Naive thymus-derived CD4-positive, alpha-beta T cell (primary cell): ENCODE results near the gene ANAPC2. TPM values are rescaled to one million over a fixed set of nuclear protein-coding genes. Genes with fewer than 3 reads are reported as not detected.

Experiments
- ATAC-seq: fragments of 150-1000 bp; cut with Tn5 transposase; 2 replicates; pipeline ENCODE4 v1.10.0; 2021; ENCODE audit warnings: mild to moderate bottlenecking, moderate library complexity
- CTCF ChIA-PET: fragments of 350-600 bp; sonication (Branson Sonifier 250); formaldehyde crosslinking; loops from one replicate; lab custom pipeline; 2021; ENCODE audit warnings: antibody characterized with exemption; lab: Charles Lee
- POLR2A ChIA-PET: fragments of 350-600 bp; sonication (Branson Sonifier 250); formaldehyde crosslinking; loops from one replicate; lab custom pipeline; 2021; ENCODE audit warnings: antibody characterized with exemption, inconsistent platforms; lab: Charles Lee
- DNase-seq, 9 donors: peaks; one replicate each; pipeline versions ENCODE4 v3.0.0 to v3.0.0-alpha.2; 2020 to 2022; ENCODE audit warnings: mixed read lengths in 1 of 9
- H3K27ac ChIP-seq: one replicate; pipeline ENCODE4 v1.7.0; 2013; ENCODE audit warnings: mild to moderate bottlenecking, low read depth, low read length, moderate library complexity
- H3K27me3 ChIP-seq, 2 donors: one replicate each; pipeline ENCODE4 v1.7.0; 2013; ENCODE audit warnings: low read length in 2 of 2, mild to moderate bottlenecking in 2 of 2, moderate library complexity in 2 of 2; ENCODE audit not compliant: control insufficient read depth in 2 of 2, insufficient read depth in 2 of 2
- H3K36me3 ChIP-seq, 3 experiments: 1 replicate in 2 of 3; 2 replicates in 1 of 3; pipeline ENCODE4 v1.7.0; 2013; ENCODE audit warnings: low read length in 3 of 3, mild to moderate bottlenecking in 3 of 3, moderate library complexity in 1 of 3; ENCODE audit not compliant: insufficient read depth in 3 of 3, control insufficient read depth in 2 of 3
- H3K4me1 ChIP-seq, 2 donors: one replicate each; pipeline ENCODE4 v1.7.0; 2013; ENCODE audit warnings: low read length in 2 of 2, mild to moderate bottlenecking in 2 of 2, moderate library complexity in 1 of 2; ENCODE audit not compliant: control insufficient read depth in 2 of 2, insufficient read depth in 2 of 2
- H3K4me3 ChIP-seq: 2 replicates; pipeline ENCODE4 v1.7.0; 2013; ENCODE audit warnings: mild to moderate bottlenecking, low read length
- H3K9me3 ChIP-seq, 3 experiments: 1 replicate in 2 of 3; 2 replicates in 1 of 3; pipeline ENCODE4 v1.7.0; 2013; ENCODE audit warnings: low read length in 3 of 3; ENCODE audit not compliant: control insufficient read depth in 2 of 3
- H3K27ac Mint-ChIP-seq, 9 donors: one replicate each; pipeline ENCODE4 v1.8.0; 2020 to 2022; ENCODE audit warnings: mixed read lengths in 9 of 9, mild to moderate bottlenecking in 8 of 9, moderate library complexity in 5 of 9, inconsistent platforms in 2 of 9
- H3K27me3 Mint-ChIP-seq, 5 donors: one replicate each; pipeline ENCODE4 v1.8.0; 2021 to 2022; ENCODE audit warnings: mixed read lengths in 5 of 5, mild to moderate bottlenecking in 1 of 5
- H3K36me3 Mint-ChIP-seq, 5 donors: one replicate each; pipeline ENCODE4 v1.8.0; 2020 to 2022; ENCODE audit warnings: mixed read lengths in 5 of 5, mild to moderate bottlenecking in 3 of 5, inconsistent platforms in 1 of 5
- H3K4me1 Mint-ChIP-seq, 7 donors: one replicate each; pipeline ENCODE4 v1.8.0; 2020 to 2022; ENCODE audit warnings: mixed read lengths in 7 of 7, mild to moderate bottlenecking in 3 of 7, inconsistent platforms in 1 of 7
- H3K4me3 Mint-ChIP-seq, 10 donors: one replicate each; pipeline ENCODE4 v1.8.0; 2020 to 2022; ENCODE audit warnings: mild to moderate bottlenecking in 10 of 10, mixed read lengths in 10 of 10, moderate library complexity in 6 of 10, inconsistent platforms in 2 of 10
- H3K9me3 Mint-ChIP-seq, 11 donors: one replicate each; pipeline ENCODE4 v1.8.0; 2020 to 2022; ENCODE audit warnings: mixed read lengths in 11 of 11, mild to moderate bottlenecking in 4 of 11, inconsistent platforms in 1 of 11, moderate library complexity in 1 of 11
- intact Hi-C, 2 donors: fragments of 100-400 bp; cut with micrococcal nuclease; formaldehyde crosslinking; loops; one replicate each; pipeline ENCODE4 v1.15.1; 2023
- polyA plus RNA-seq, 2 donors: library from polyadenylated mRNA; unstranded; fragments of 300-500 nt; fragmentation: Illumina TruSeq; gene quantifications; one replicate each; pipeline ENCODE4 v1.2.3, GENCODE V29; 2021
- total RNA-seq, 6 experiments: library from RNA in 5 of 6; stranded (reverse) in 5 of 6; gene quantifications; 1 replicate in 5 of 6; 2 replicates in 1 of 6; pipeline ENCODE4 v1.2.3 and lab custom pipeline; 2021 to 2026

ANAPC2 gene
- total and polyA plus RNA-seq, 7 experiments from 2014 or later: 7.4 to 147 (median 131) TPM

DNA sequence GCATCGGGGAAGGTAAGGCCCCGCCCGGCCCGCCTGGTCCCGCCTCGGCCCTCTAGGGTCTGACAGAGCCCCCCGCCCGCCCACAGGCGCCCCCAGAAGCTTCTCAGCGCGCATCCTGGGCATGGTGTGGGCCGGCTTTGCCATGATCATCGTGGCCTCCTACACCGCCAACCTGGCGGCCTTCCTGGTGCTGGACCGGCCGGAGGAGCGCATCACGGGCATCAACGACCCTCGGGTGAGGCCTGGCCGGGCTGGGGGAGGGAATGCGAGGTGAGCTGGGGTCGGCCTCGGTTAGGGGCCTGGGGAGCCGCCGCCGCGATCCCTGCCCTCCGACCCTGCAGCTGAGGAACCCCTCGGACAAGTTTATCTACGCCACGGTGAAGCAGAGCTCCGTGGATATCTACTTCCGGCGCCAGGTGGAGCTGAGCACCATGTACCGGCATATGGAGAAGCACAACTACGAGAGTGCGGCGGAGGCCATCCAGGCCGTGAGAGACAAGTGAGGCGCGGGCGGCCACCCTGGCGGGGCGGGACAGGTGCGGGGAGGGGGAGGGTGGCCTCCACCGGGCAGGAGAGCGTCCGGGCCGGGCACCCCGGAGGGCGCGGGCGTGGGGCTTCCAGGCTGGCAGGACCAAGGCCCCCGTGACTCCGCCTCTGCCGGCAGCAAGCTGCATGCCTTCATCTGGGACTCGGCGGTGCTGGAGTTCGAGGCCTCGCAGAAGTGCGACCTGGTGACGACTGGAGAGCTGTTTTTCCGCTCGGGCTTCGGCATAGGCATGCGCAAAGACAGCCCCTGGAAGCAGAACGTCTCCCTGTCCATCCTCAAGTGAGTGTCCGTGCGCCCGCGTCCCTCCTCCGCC, 25.6 kb downstream of the ANAPC2 start:
- Histone ChIP-seq H3K4me3 (no peak overlapping the region), H3K4me1 (no peaks in the 10 kb centered on the region), H3K9me3 (no peaks in the 10 kb centered on the region), H3K27me3 (peaks cover 4 to 21% of the 10 kb centered on the region in 2 donors), H3K36me3 (no peaks in the 10 kb centered on the region), H3K27ac (no peak overlapping the region)
- DNase-seq: no peak
- Mint-ChIP-seq H3K9me3 (peaks cover 0 to 2% (median 0%) of the 10 kb centered on the region in 11 donors), H3K27me3 (peaks cover 28 to 60% (median 34%) of the 10 kb centered on the region in 5 donors), H3K36me3 (no peaks in the 10 kb centered on the region), H3K4me1 (peaks cover under 1 to 15% (median 10%) of the 10 kb centered on the region in 7 donors), H3K27ac (no peak overlapping the region), H3K4me3 (peak overlapping the region in 2 of 10 donors; percentile 38 to 60)
- POLR2A ChIA-PET: interaction anchor here (1.0 kb wide), 1 partner anchor 61 kb away, joined by 3 read pairs; no protein-coding TSS in a partner anchor
- intact Hi-C loops: no loop called here
- CTCF ChIA-PET: no interaction called here
- peak; percentile 53 for ATAC-seq

DNA sequence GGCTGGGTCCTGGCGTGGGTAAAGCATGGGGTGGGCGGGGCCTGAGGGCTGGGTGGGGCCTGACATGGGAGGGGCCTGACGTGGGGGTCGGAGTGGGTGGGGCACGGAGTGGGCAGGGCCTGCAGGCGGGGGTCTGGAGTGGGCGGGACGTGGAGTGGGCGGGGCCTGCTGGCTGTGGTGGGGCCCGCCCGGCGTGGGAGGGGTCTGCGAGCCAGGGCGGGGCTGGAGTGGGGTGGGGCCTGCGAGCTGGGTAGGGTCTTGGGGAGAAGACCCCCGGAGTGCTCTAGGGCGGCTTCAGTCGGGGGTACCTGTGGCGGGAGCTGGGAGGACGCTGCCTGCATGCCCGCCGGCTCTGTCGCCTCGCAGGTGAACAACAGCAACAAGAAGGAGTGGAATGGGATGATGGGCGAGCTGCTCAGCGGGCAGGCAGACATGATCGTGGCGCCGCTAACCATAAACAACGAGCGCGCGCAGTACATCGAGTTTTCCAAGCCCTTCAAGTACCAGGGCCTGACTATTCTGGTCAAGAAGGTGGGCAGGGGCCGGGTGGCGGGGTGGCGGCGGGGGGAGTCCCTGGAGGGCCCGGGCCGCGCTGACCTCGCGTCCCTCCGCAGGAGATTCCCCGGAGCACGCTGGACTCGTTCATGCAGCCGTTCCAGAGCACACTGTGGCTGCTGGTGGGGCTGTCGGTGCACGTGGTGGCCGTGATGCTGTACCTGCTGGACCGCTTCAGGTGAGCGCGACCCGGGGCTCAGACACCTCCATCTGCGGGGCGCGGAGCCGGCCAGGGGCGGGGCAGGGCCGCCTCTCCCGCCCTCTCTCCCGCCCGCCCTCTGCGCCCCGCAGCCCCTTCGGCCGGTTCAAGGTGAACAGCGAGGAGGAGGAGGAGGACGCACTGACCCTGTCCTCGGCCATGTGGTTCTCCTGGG, 26.5 kb downstream of the ANAPC2 start:
- H3K36me3 Mint-ChIP-seq: no peaks in the 10 kb centered on the region
- CTCF ChIA-PET: no interaction called here

GRCh38 chr9:137160716-137161557, 27.4 kb downstream of the ANAPC2 start:
- Histone ChIP-seq H3K27me3 (peaks cover 4 to 32% of the 10 kb centered on the region in 2 donors), H3K4me1 (peaks cover 0 to 16% of the 10 kb centered on the region in 2 donors), H3K9me3 (no peaks in the 10 kb centered on the region), H3K36me3 (no peaks in the 10 kb centered on the region), H3K27ac (no peak overlapping the region), H3K4me3 (no peak overlapping the region)
- no peak overlapping the region for H3K4me3 Mint-ChIP-seq
- intact Hi-C loops: no loop called here
- H3K4me1 Mint-ChIP-seq: peaks cover 5 to 19% (median 13%) of the 10 kb centered on the region in 7 donors
- ATAC-seq (no peak), DNase-seq (no peak)
- POLR2A ChIA-PET: no interaction called here
- peaks cover 0 to 3% (median 0%) of the 10 kb centered on the region in 11 donors for H3K9me3 Mint-ChIP-seq
- H3K36me3 Mint-ChIP-seq: no peaks in the 10 kb centered on the region
- H3K27me3 Mint-ChIP-seq: peaks cover 30 to 55% (median 35%) of the 10 kb centered on the region in 5 donors
- CTCF ChIA-PET: no interaction called here
- H3K27ac Mint-ChIP-seq: no peak overlapping the region

More for the DNA sequence above, 26.5 kb downstream of the ANAPC2 start:
- ATAC-seq (no peak), DNase-seq (no peak)
- H3K4me3 Mint-ChIP-seq: peak overlapping the region in 1 of 10 donors; percentile 3
- peaks cover 0 to 9% of the 10 kb centered on the region in 2 donors for H3K4me1 ChIP-seq
- peaks cover 8 to 28% of the 10 kb centered on the region in 2 donors for H3K27me3 ChIP-seq
- no peaks in the 10 kb centered on the region for H3K36me3 ChIP-seq
- POLR2A ChIA-PET: no interaction called here
- intact Hi-C loops: no loop called here
- H3K4me3 ChIP-seq: no peak overlapping the region
- no peak overlapping the region for H3K27ac Mint-ChIP-seq
- H3K9me3 Mint-ChIP-seq: peaks cover 0 to 3% (median 0%) of the 10 kb centered on the region in 11 donors
- H3K9me3 ChIP-seq: no peaks in the 10 kb centered on the region
- H3K27ac ChIP-seq: no peak overlapping the region
- H3K27me3 Mint-ChIP-seq: peaks cover 32 to 59% (median 38%) of the 10 kb centered on the region in 5 donors
- H3K4me1 Mint-ChIP-seq: peaks cover 5 to 19% (median 10%) of the 10 kb centered on the region in 7 donors

GRCh38 chr9:137160054-137160425, 28.3 kb downstream of the ANAPC2 start:
- ATAC-seq (no peak), DNase-seq (no peak)
- H3K4me1 ChIP-seq: peaks cover 0 to 16% of the 10 kb centered on the region in 2 donors
- no peaks in the 10 kb centered on the region for H3K36me3 ChIP-seq
- Mint-ChIP-seq H3K36me3 (no peaks in the 10 kb centered on the region), H3K9me3 (peaks cover 0 to 3% (median 0%) of the 10 kb centered on the region in 11 donors), H3K27ac (peak overlapping the region in 1 of 9 donors; percentile 10), H3K27me3 (peaks cover 35 to 51% (median 41%) of the 10 kb centered on the region in 5 donors), H3K4me1 (peaks cover 5 to 19% (median 13%) of the 10 kb centered on the region in 7 donors), H3K4me3 (no peak overlapping the region)
- H3K27me3 ChIP-seq: peaks cover 4 to 28% of the 10 kb centered on the region in 2 donors
- ChIA-PET POLR2A (no interaction called here), CTCF (no interaction called here)
- intact Hi-C loops: no loop called here
- H3K9me3 ChIP-seq: no peaks in the 10 kb centered on the region
- H3K4me3 ChIP-seq: no peak overlapping the region
- no peak overlapping the region for H3K27ac ChIP-seq

DNA sequence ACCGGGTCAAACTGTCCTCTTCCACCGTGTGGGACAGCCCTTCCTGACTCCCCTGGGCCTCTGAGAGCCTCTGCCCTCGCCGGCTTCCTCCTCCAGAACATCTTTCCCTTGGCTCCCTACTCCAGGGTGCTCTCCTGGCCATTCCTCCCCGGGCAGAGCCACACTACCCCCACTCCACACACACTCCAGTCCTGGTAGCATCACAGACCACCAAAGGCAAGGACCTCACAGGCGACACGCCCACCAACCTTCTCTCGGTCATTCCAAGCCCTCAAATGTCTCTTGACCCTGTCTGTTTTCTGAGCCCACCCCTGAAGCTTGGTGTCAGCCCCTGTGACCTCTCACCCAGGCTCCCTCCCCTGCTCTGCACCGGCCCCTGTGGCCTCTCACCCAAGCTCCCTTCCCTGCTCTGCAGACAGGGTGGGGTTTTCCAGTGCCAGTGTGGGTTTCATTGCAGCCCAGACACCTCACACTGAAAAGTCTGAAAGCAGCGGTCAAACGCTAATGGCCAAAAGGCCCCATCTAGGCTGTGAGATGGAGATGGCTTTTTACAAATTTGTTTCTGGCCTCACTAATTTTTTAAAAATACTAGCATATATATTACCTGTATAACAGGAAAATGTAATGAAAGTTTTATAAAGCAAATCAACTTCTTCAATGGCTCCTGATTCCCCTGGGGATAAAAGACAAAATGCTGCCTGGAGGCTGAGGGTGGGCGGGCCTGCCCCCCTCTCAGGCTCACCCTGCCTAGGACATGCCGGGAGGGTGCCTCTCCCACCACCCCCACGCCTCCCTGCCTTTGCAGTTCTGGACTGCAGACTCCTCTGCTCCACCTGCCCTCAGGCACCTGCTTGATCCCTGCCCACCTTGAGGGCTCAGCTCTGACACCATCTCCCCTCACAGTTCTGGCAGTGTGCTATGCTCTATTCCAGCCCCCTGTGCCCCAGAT, 29.0 kb downstream of the ANAPC2 start:
- intact Hi-C loops: no loop called here
- Mint-ChIP-seq H3K27ac (peak overlapping the region in 1 of 9 donors; percentile 10), H3K36me3 (no peaks in the 10 kb centered on the region), H3K4me1 (peaks cover 5 to 19% (median 15%) of the 10 kb centered on the region in 7 donors), H3K4me3 (no peak overlapping the region), H3K9me3 (peaks cover 0 to 3% (median 0%) of the 10 kb centered on the region in 11 donors), H3K27me3 (peaks cover 36 to 51% (median 42%) of the 10 kb centered on the region in 5 donors)
- no peak overlapping the region for H3K27ac ChIP-seq
- POLR2A ChIA-PET: no interaction called here
- H3K4me3 ChIP-seq: no peak overlapping the region
- no peak for ATAC-seq
- no peaks in the 10 kb centered on the region for H3K9me3 ChIP-seq
- H3K36me3 ChIP-seq: no peaks in the 10 kb centered on the region
- H3K4me1 ChIP-seq: peaks cover 0 to 16% of the 10 kb centered on the region in 2 donors
- CTCF ChIA-PET: no interaction called here
- peaks cover 4 to 28% of the 10 kb centered on the region in 2 donors for H3K27me3 ChIP-seq
- no peak for DNase-seq
